GM12892 (cell line): ENCODE results near the gene EPB41L3.

Experiments
- POLR2A ChIP-seq: IDR thresholded peaks from 2 replicates; pipeline ENCODE4 v1.6.1; 2011; ENCODE audit warnings: low read depth, low read length, control low read depth
- POLR2AphosphoS5 ChIP-seq: IDR thresholded peaks from 2 replicates; pipeline ENCODE4 v1.6.1; 2011; ENCODE audit warnings: low read depth, low read length, control low read depth
- TAF1 ChIP-seq: IDR thresholded peaks from 2 replicates; pipeline ENCODE4 v1.6.1; 2011; ENCODE audit warnings: low read depth, mild to moderate bottlenecking, control low read depth, low read length, borderline replicate concordance

DNA sequence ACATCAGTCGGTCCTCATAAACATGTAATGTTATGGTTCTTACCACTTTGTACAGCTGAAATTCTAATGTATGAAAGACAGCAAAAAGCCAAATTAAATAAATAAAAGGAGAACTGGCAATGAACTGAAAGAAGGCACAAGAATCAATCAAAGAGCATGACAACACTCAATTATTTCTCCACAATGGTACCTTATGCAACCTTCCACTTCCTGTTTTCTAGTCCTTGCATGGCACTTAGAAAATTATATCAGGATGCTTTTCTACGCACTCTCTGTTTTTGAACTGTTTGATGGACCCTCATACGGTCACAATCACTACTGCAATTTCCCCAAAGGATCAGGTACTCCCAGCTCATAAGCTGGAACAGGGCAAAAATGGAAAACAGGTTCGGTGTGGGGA is 81.6 kb downstream of the EPB41L3 start:
- TF ChIP-seq POLR2A (no peak), TAF1 (no peak), POLR2AphosphoS5 (no peak)
